ENCODE measurements around the gene RABL3. TPM values are rescaled to one million over a fixed set of nuclear protein-coding genes. Genes with fewer than 3 reads are reported as not detected.

Gene RABL3
- total and polyA plus RNA-seq, 2 of the 4 experiments (the other 2 are of a cell fraction), result 5.3 to 17.0 TPM

- dilution Hi-C loops (cut with HindIII; ENCODE audit: low sequenced_read_pairs, unreplicated experiment) (no loop called here), intact Hi-C loops (cut with micrococcal nuclease) (no loop called here), in situ Hi-C loops (cut with MboI; ENCODE audit: low sequenced_read_pairs) (no loop called here)
- H3K36me3 ChIP-seq (ENCODE audit: control insufficient read depth, insufficient read depth, low read length), result no peaks in the 10 kb centered on the region
- H2BK20ac ChIP-seq (ENCODE audit: low read depth, low read length), result no peak overlapping the region
- H3K27ac ChIP-seq (ENCODE audit: insufficient read depth, low read length), result no peak overlapping the region
- no peak overlapping the region for H3K4me3 ChIP-seq (ENCODE audit: insufficient read depth, low read depth, low read length)
- H2AK5ac ChIP-seq (ENCODE audit: low read depth, low read length), result no peak overlapping the region
- H3K4me1 ChIP-seq (ENCODE audit: control insufficient read depth, insufficient read depth, low read length), result peaks cover under 1% of the 10 kb centered on the region; the same call in 1 of the 2 replicates
- no peaks in the 10 kb centered on the region for H3K79me1 ChIP-seq (ENCODE audit: low read depth in 1 of 2, low read length in 2 of 2)
- CTCF ChIA-PET, result no interaction called here
- no peaks in the 10 kb centered on the region for H3K9me1 ChIP-seq (ENCODE audit: insufficient read depth, low read length)
- no peaks in the 10 kb centered on the region for H3K9me3 ChIP-seq (ENCODE audit: control insufficient read depth, insufficient read depth, low read length)
- no peak overlapping the region for H3K56ac ChIP-seq (ENCODE audit: extremely low read depth, insufficient read depth, low read length)
- H3K14ac ChIP-seq (replicated peaks; ENCODE audit: low read depth, low read length), result no peak overlapping the region
- H3K4ac ChIP-seq (ENCODE audit: low read depth, low read length), result no peak overlapping the region
- H2BK15ac ChIP-seq (ENCODE audit: low read depth, low read length), result no peak overlapping the region
- H2BK120ac ChIP-seq (ENCODE audit: low read depth, low read length), result no peak overlapping the region
- WGBS, 2 experiments (ENCODE audit: extremely low coverage in 2 of 2, insufficient read length in 1 of 2), result no CpG with 5 or more reads among the region's 2 CpGs
- no peak overlapping the region for H3K18ac ChIP-seq (ENCODE audit: low read depth, low read length)
- H2AK9ac ChIP-seq (replicated peaks; ENCODE audit: low read depth, low read length, poor library complexity), result no peak overlapping the region
- H2AFZ ChIP-seq (replicated peaks; ENCODE audit: low read length, poor library complexity), result no peak overlapping the region
- POLR2A ChIA-PET (ENCODE audit: unreplicated experiment), result interaction anchor here (0.6 kb wide), 1 partner anchor 8 kb away, joined by 3 read pairs; no protein-coding TSS in a partner anchor
- no peak overlapping the region for H4K5ac ChIP-seq (ENCODE audit: low read depth, low read length)
- no peak overlapping the region for H2BK5ac ChIP-seq (ENCODE audit: low read depth, low read length, poor library complexity, severe bottlenecking)
- H3K9ac ChIP-seq (ENCODE audit: low read depth, low read length), result no peak overlapping the region
- TF ChIP-seq, protein P1, sequence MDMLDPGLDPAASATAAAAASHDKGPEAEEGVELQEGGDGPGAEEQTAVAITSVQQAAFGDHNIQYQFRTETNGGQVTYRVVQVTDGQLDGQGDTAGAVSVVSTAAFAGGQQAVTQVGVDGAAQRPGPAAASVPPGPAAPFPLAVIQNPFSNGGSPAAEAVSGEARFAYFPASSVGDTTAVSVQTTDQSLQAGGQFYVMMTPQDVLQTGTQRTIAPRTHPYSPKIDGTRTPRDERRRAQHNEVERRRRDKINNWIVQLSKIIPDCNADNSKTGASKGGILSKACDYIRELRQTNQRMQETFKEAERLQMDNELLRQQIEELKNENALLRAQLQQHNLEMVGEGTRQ (IDR thresholded peaks at IDR 0.05; ENCODE audit: low read depth, low read length), result no peak
- TF ChIP-seq CEBPB (IDR thresholded peaks at IDR 0.05; ENCODE audit: low read depth, low read length), result no peak
- TF ChIP-seq FOS (IDR thresholded peaks at IDR 0.05; ENCODE audit: low read depth, low read length), result no peak
- no peak for TF ChIP-seq RCOR1 (IDR thresholded peaks at IDR 0.05; ENCODE audit: insufficient replicate concordance, low read length)
- TF ChIP-seq CTCF (conservative IDR thresholded peaks at IDR 0.05; ENCODE audit: low read depth, low read length), result no peak
- no peaks in the 10 kb centered on the region for H4K20me1 ChIP-seq (ENCODE audit: insufficient read depth, low read length)
- H4K8ac ChIP-seq (ENCODE audit: low read depth in 2 of 2, low read length in 2 of 2), result no peak overlapping the region
- H3K4me2 ChIP-seq (ENCODE audit: low read depth, low read length), result no peak overlapping the region
- H3K27me3 ChIP-seq (ENCODE audit: control insufficient read depth, insufficient read depth, low read length), result no peaks in the 10 kb centered on the region
- ATAC-seq (ENCODE audit: low read depth) (no peak), DNase-seq (no peak)
- no TSS peak for BruUV-seq (replicated peaks)
- H4K91ac ChIP-seq (ENCODE audit: insufficient read depth, low read depth, low read length), result no peak overlapping the region
- no peak overlapping the region for H3K23ac ChIP-seq (ENCODE audit: low read depth, low read length)
These were observed 69.2 kb downstream of the RABL3 start for GRCh38 chr3:120673116-120673515.
